IMR-90 (cell line): ENCODE data around the gene NEFH. TPM values are rescaled to one million over a fixed set of nuclear protein-coding genes. Genes with fewer than 3 reads are reported as not detected.

Experiments
- ATAC-seq: fragments of 200-7000 bp; cut with Tn5 transposase; 2 replicates; pipeline ENCODE4 v1.9.1; 2020; ENCODE audit warnings: low read depth, mild to moderate bottlenecking, moderate library complexity
- BruUV-seq: library from RNA; stranded (reverse); fragments of 400-500 nt; replicated peaks from 2 replicates; lab custom pipeline; 2021; lab: Mats Ljungman, UMichigan
- CTCF ChIA-PET: fragments of 300-600 bp; formaldehyde crosslinking; extraction: SDS; loops from one replicate; lab custom pipeline; 2021; ENCODE audit warnings: antibody characterized with exemption; lab: Yijun Ruan, JAX
- POLR2A ChIA-PET: fragments of 300-600 bp; sonication (Branson Sonifier 250); formaldehyde crosslinking; loops from one replicate; lab custom pipeline; 2022; ENCODE audit warnings: antibody characterized with exemption; ENCODE audit not compliant: unreplicated experiment; lab: Charles Lee
- DNase-seq: peaks from one replicate; pipeline ENCODE4 v3.0.0; 2013
- H2AFZ ChIP-seq: replicated peaks from 2 replicates; pipeline ENCODE3; 2013; ENCODE audit warnings: low read length, mild to moderate bottlenecking; ENCODE audit not compliant: poor library complexity
- H2AK5ac ChIP-seq: 2 replicates; pipeline ENCODE4 v1.6.1; 2013; ENCODE audit warnings: low read depth, low read length, inconsistent platforms
- H2AK9ac ChIP-seq: replicated peaks from 2 replicates; pipeline ENCODE3; 2013; ENCODE audit warnings: mild to moderate bottlenecking, low read depth, low read length, moderate library complexity; ENCODE audit not compliant: poor library complexity
- H2BK120ac ChIP-seq: 2 replicates; pipeline ENCODE4 v1.6.1; 2013; ENCODE audit warnings: low read depth, low read length, inconsistent platforms
- H2BK15ac ChIP-seq: 3 replicates; pipeline ENCODE4 v1.6.1; 2013; ENCODE audit warnings: low read depth, low read length, inconsistent platforms
- H2BK20ac ChIP-seq: 2 replicates; pipeline ENCODE4 v1.6.1; 2013; ENCODE audit warnings: low read depth, mild to moderate bottlenecking, inconsistent platforms, low read length, moderate library complexity
- H2BK5ac ChIP-seq: 2 replicates; pipeline ENCODE4 v1.6.1; 2013; ENCODE audit warnings: mild to moderate bottlenecking, low read depth, low read length, inconsistent platforms; ENCODE audit not compliant: poor library complexity, severe bottlenecking
- H3K14ac ChIP-seq: replicated peaks from 2 replicates; pipeline ENCODE4 v1.6.1; 2013; ENCODE audit warnings: low read depth, low read length, inconsistent platforms
- H3K18ac ChIP-seq: 2 replicates; pipeline ENCODE4 v1.6.1; 2013; ENCODE audit warnings: low read depth, low read length, control low read depth
- H3K23ac ChIP-seq: 2 replicates; pipeline ENCODE4 v1.6.1; 2013; ENCODE audit warnings: low read depth, low read length, inconsistent platforms
- H3K27ac ChIP-seq: 2 replicates; pipeline ENCODE4 v1.5.1; 2013; ENCODE audit warnings: mild to moderate bottlenecking, control low read depth, low read length; ENCODE audit not compliant: insufficient read depth
- H3K27me3 ChIP-seq: 2 replicates; pipeline ENCODE4 v1.6.1; 2013; ENCODE audit warnings: low read length; ENCODE audit not compliant: control insufficient read depth, insufficient read depth
- H3K36me3 ChIP-seq: 2 replicates; pipeline ENCODE4 v1.6.1; 2013; ENCODE audit warnings: low read length, mixed read lengths; ENCODE audit not compliant: control insufficient read depth, insufficient read depth
- H3K4ac ChIP-seq: 2 replicates; pipeline ENCODE4 v1.6.1; 2013; ENCODE audit warnings: low read depth, low read length, inconsistent platforms
- H3K4me1 ChIP-seq: 2 replicates; pipeline ENCODE4 v1.6.1; 2013; ENCODE audit warnings: low read length, mixed read lengths; ENCODE audit not compliant: control insufficient read depth, insufficient read depth
- H3K4me2 ChIP-seq: 2 replicates; pipeline ENCODE4 v1.6.1; 2013; ENCODE audit warnings: low read depth, mild to moderate bottlenecking, control low read depth, low read length, moderate library complexity
- H3K4me3 ChIP-seq: 2 replicates; pipeline ENCODE4 v1.5.1; 2013; ENCODE audit warnings: low read depth, mild to moderate bottlenecking, control low read depth, low read length, moderate library complexity; ENCODE audit not compliant: insufficient read depth
- H3K56ac ChIP-seq: 2 replicates; pipeline ENCODE4 v1.6.1; 2013; ENCODE audit warnings: low read length, inconsistent platforms; ENCODE audit not compliant: insufficient read depth; ENCODE audit errors: extremely low read depth
- H3K79me1 ChIP-seq, 2 experiments: 2 replicates each; pipeline ENCODE4 v1.6.1; 2013; ENCODE audit warnings: low read length in 2 of 2, inconsistent platforms in 1 of 2, low read depth in 1 of 2
- H3K9ac ChIP-seq: 2 replicates; pipeline ENCODE4 v1.6.1; 2013; ENCODE audit warnings: low read depth, low read length, control low read depth
- H3K9me1 ChIP-seq: 2 replicates; pipeline ENCODE4 v1.6.1; 2013; ENCODE audit warnings: low read length, inconsistent platforms; ENCODE audit not compliant: insufficient read depth
- H3K9me3 ChIP-seq: 2 replicates; pipeline ENCODE4 v1.6.1; 2013; ENCODE audit warnings: low read length; ENCODE audit not compliant: control insufficient read depth, insufficient read depth
- H4K20me1 ChIP-seq: 2 replicates; pipeline ENCODE4 v1.6.1; 2013; ENCODE audit warnings: low read length, inconsistent platforms; ENCODE audit not compliant: insufficient read depth
- H4K5ac ChIP-seq: 2 replicates; pipeline ENCODE4 v1.6.1; 2013; ENCODE audit warnings: mild to moderate bottlenecking, low read depth, low read length, control low read depth
- H4K8ac ChIP-seq, 2 experiments: 2 replicates each; pipeline ENCODE4 v1.6.1; 2013; ENCODE audit warnings: low read depth in 2 of 2, low read length in 2 of 2, control low read depth in 1 of 2, inconsistent platforms in 1 of 2
- H4K91ac ChIP-seq: 2 replicates; pipeline ENCODE4 v1.6.1; 2013; ENCODE audit warnings: low read depth, low read length, inconsistent platforms; ENCODE audit not compliant: insufficient read depth
- BHLHE40 ChIP-seq: fragments of 150-350 bp; IDR thresholded peaks from 2 replicates; pipeline ENCODE4 v1.6.1; 2016; ENCODE audit warnings: mild to moderate bottlenecking, low read depth, low read length
- CEBPB ChIP-seq: IDR thresholded peaks from 2 replicates; pipeline ENCODE4 v1.6.1; 2012; ENCODE audit warnings: low read depth, low read length, improper control_type of control experiment
- CHD1 ChIP-seq: IDR thresholded peaks from 2 replicates; pipeline ENCODE4 v1.6.1; 2012; ENCODE audit warnings: low read depth, low read length, improper control_type of control experiment
- CTCF ChIP-seq: conservative IDR thresholded peaks from 2 replicates; pipeline ENCODE4 v1.5.1; 2012; ENCODE audit warnings: mild to moderate bottlenecking, low read depth, low read length, improper control_type of control experiment
- ELK1 ChIP-seq: fragments of 150-350 bp; IDR thresholded peaks from 2 replicates; pipeline ENCODE4 v1.6.1; 2016; ENCODE audit warnings: low read depth, mild to moderate bottlenecking, low read length, moderate library complexity, borderline replicate concordance
- FOS ChIP-seq: fragments of 150-350 bp; IDR thresholded peaks from 2 replicates; pipeline ENCODE4 v1.6.1; 2016; ENCODE audit warnings: low read depth, low read length
- MAFK ChIP-seq: IDR thresholded peaks from 2 replicates; pipeline ENCODE4 v1.6.1; 2012; ENCODE audit warnings: low read depth, low read length, improper control_type of control experiment
- MAZ ChIP-seq: IDR thresholded peaks from 2 replicates; pipeline ENCODE4 v1.6.1; 2012; ENCODE audit warnings: low read depth, mild to moderate bottlenecking, low read length, improper control_type of control experiment, moderate library complexity, borderline replicate concordance
- MXI1 ChIP-seq: IDR thresholded peaks from 2 replicates; pipeline ENCODE4 v1.6.1; 2012; ENCODE audit warnings: low read depth, mild to moderate bottlenecking, low read length, moderate library complexity, borderline replicate concordance
- NFE2L2 ChIP-seq: fragments of 150-350 bp; IDR thresholded peaks from 2 replicates; pipeline ENCODE4 v1.6.1; 2016; ENCODE audit warnings: low read depth, mild to moderate bottlenecking, low read length
- POLR2A ChIP-seq: IDR thresholded peaks from 2 replicates; pipeline ENCODE4 v1.6.1; 2012; ENCODE audit warnings: mild to moderate bottlenecking, low read depth, low read length
- RCOR1 ChIP-seq: IDR thresholded peaks from 2 replicates; pipeline ENCODE4 v1.6.1; 2012; ENCODE audit warnings: mild to moderate bottlenecking, low read length, improper control_type of control experiment; ENCODE audit not compliant: insufficient replicate concordance
- RFX5 ChIP-seq: IDR thresholded peaks from 2 replicates; pipeline ENCODE4 v1.8.0; 2012; ENCODE audit warnings: low read depth, mild to moderate bottlenecking, low read length, moderate library complexity
- SMC3 ChIP-seq: fragments of 150-350 bp; IDR thresholded peaks from 2 replicates; pipeline ENCODE4 v1.6.1; 2016; ENCODE audit warnings: low read depth, mild to moderate bottlenecking, antibody characterized with exemption, low read length, moderate library complexity
- USF2 ChIP-seq: fragments of 150-350 bp; IDR thresholded peaks from 2 replicates; pipeline ENCODE4 v1.6.1; 2017; ENCODE audit warnings: mild to moderate bottlenecking, antibody characterized with exemption, low read length, low read depth
- WGBS, 2 experiments: methylation state at CpG; one replicate each; pipeline versions ENCODE4 v1.1.5 to v1.1.7; 2013; ENCODE audit warnings: missing lambda C conversion rate in 2 of 2; ENCODE audit not compliant: insufficient read length in 1 of 2; ENCODE audit errors: extremely low coverage in 2 of 2; 5-methylcytosine and 5-hydroxymethylcytosine counted together
- dilution Hi-C: fragments of 300-500 bp; cut with HindIII; formaldehyde crosslinking; loops from one replicate; pipeline ENCODE4 v1.14.3; 2018; ENCODE audit warnings: low sequenced_read_pairs; ENCODE audit not compliant: unreplicated experiment
- in situ Hi-C: fragments of 300-500 bp; cut with MboI; formaldehyde crosslinking; loops from 3 replicates; pipeline ENCODE4 v1.14.3; 2019; ENCODE audit warnings: low sequenced_read_pairs, inconsistent platforms, mixed read lengths
- intact Hi-C: fragments of 100-400 bp; cut with micrococcal nuclease; formaldehyde crosslinking; loops from 2 replicates; pipeline ENCODE4 v1.10.0; 2022
- polyA plus RNA-seq, 3 experiments: library from polyadenylated mRNA; depleted of rRNA; stranded (reverse); fragments of >200 nt; gene quantifications; 2 replicates each; pipeline ENCODE4 v1.2.3, GENCODE V29; 2012; ENCODE audit warnings: low replicate concordance in 1 of 3
- total RNA-seq: library from RNA; depleted of rRNA; stranded (reverse); fragments of >200 nt; gene quantifications from 2 replicates; pipeline ENCODE4 v1.2.3, GENCODE V29; 2012

NEFH gene
- total and polyA plus RNA-seq, 2 of the 4 experiments (the other 2 are of a cell fraction), result 1.3 to 2.9 TPM

GRCh38 chr22:29499852-29500251, 19.8 kb downstream of the NEFH start:
- in situ Hi-C loops (loop anchor here (10.0 kb wide), 1 partner anchor 105 kb away; no protein-coding TSS in a partner anchor), intact Hi-C loops (no loop called here), dilution Hi-C loops (no loop called here)
- WGBS, 2 experiments, result no CpG with 5 or more reads among the region's 8 CpGs
- H4K91ac ChIP-seq, result no peak overlapping the region
- no peak overlapping the region for H3K18ac ChIP-seq
- no peak overlapping the region for H2BK5ac ChIP-seq
- H2BK15ac ChIP-seq, result no peak overlapping the region
- no peak overlapping the region for H3K23ac ChIP-seq
- no peaks in the 10 kb centered on the region for H3K9me1 ChIP-seq
- ATAC-seq (no peak), DNase-seq (no peak)
- no peak overlapping the region for H2AK9ac ChIP-seq
- H2BK20ac ChIP-seq, result no peak overlapping the region
- no peaks in the 10 kb centered on the region; the same call in 1 of the 2 replicates for H4K20me1 ChIP-seq
- POLR2A ChIA-PET, result no interaction called here
- CTCF ChIA-PET, result no interaction called here
- H3K79me1 ChIP-seq, result no peaks in the 10 kb centered on the region
- H3K56ac ChIP-seq, result no peak overlapping the region
- no peaks in the 10 kb centered on the region for H3K27me3 ChIP-seq
- H2AK5ac ChIP-seq, result no peak overlapping the region
- H2AFZ ChIP-seq, result no peak overlapping the region
- no peak overlapping the region for H3K27ac ChIP-seq
- H3K36me3 ChIP-seq, result no peaks in the 10 kb centered on the region; the same call in 1 of the 2 replicates
- H3K4me3 ChIP-seq, result no peak overlapping the region
- no peak overlapping the region for H2BK120ac ChIP-seq
- H3K4ac ChIP-seq, result no peak overlapping the region
- TF ChIP-seq NFE2L2, result no peak
- no peak for TF ChIP-seq POLR2A
- TF ChIP-seq ELK1, result no peak
- TF ChIP-seq SMC3, result no peak
- no peak for TF ChIP-seq CHD1
- TF ChIP-seq CTCF, result no peak
- no peak for TF ChIP-seq RCOR1
- TF ChIP-seq MAZ, result no peak
- no peak for TF ChIP-seq CEBPB
- TF ChIP-seq RFX5, result no peak
- no peak for TF ChIP-seq MAFK
- TF ChIP-seq USF2, result no peak
- no peak for TF ChIP-seq FOS
- TF ChIP-seq BHLHE40, result no peak
- no peak for TF ChIP-seq MXI1
- H3K9me3 ChIP-seq, result peaks cover 3% of the 10 kb centered on the region
- H3K9ac ChIP-seq, result no peak overlapping the region
- no peak overlapping the region for H3K14ac ChIP-seq
- no peak overlapping the region for H4K5ac ChIP-seq
- H4K8ac ChIP-seq, result no peak overlapping the region
- H3K4me1 ChIP-seq, result peaks cover 3% of the 10 kb centered on the region; the same call in 1 of the 2 replicates
- H3K4me2 ChIP-seq, result no peak overlapping the region
- BruUV-seq, result no TSS peak
